Measurements from ENCODE around the gene ZNF382. TPM values are rescaled to one million over a fixed set of nuclear protein-coding genes. Genes with fewer than 3 reads are reported as not detected.
"Not testable (repeated sequence)": the region's sequence is repeated elsewhere in the genome, so short reads cannot be mapped to it uniquely, and the experiment has no call there.

ZNF382 gene
- total RNA-seq, 4 donors from 2014 or later: 0.16 to 9.0 (median 1.9) TPM

DNA sequence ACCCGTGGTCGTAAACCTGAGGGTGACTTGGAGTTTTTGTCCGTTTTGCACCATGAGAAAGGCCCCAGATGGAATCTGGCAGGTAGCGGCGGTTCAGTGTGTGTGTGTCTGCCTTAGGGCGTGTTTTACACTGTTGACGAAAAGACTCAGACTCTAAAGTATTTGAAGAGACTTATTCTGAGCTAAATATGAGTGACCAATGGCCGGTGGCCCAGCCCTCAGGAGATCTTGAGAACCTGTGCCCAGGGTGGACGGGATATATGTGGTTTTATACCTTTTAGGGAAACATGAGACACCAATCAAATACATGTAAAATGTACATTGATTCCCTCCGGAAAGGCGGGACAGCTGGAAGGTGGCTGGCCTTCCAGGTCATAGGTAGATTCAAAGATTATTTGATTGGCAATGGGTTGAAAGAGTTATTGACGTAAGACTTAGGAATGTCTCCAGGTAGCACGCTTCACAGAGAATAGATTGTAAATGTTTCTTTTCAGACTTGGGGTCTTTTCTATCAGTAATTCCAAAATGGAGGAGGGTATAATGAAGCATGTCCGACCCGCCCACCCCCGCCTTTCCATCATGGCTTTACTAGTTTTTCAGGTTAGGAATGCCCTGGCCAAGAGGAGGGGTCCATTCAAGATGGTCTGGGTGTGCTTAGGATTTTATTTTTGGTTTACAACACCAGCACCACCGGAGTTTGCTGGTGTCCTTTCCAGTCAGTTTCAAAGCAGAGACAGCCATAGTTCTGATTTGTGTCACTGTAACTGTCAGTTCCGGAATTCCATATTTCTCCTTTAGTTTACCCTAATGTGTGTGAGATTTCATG, 31.0 kb upstream of the ZNF382 start:
- Histone ChIP-seq H3K4me3 (peak overlapping the region; percentile 85 to 100 (median 94)), H3K4me1 (peaks cover 16 to 17% of the 10 kb centered on the region in 2 donors), H3K27me3 (no peaks in the 10 kb centered on the region), H3K36me3 (peaks cover 9 to 60% of the 10 kb centered on the region in 2 donors), H3K27ac (peak overlapping the region; percentile 81 to 91 (median 88)), H3K9me3 (peaks cover 0 to under 1% (median 0%) of the 10 kb centered on the region in 3 donors)
- intact Hi-C loops (cut with DNase I; ENCODE audit: low total_unique reads): loop anchor here (1.0 to 10.0 kb wide), 9 partner anchors 46 to 643 kb away; partner anchors contain the start of genes ZFP14, ZNF260, ZNF345 and ZNF383
- DNase-seq (no peak), ATAC-seq (no peak)
- no peak for TF ChIP-seq POLR2A (IDR thresholded peaks at IDR 0.05)
- TF ChIP-seq, protein P1, sequence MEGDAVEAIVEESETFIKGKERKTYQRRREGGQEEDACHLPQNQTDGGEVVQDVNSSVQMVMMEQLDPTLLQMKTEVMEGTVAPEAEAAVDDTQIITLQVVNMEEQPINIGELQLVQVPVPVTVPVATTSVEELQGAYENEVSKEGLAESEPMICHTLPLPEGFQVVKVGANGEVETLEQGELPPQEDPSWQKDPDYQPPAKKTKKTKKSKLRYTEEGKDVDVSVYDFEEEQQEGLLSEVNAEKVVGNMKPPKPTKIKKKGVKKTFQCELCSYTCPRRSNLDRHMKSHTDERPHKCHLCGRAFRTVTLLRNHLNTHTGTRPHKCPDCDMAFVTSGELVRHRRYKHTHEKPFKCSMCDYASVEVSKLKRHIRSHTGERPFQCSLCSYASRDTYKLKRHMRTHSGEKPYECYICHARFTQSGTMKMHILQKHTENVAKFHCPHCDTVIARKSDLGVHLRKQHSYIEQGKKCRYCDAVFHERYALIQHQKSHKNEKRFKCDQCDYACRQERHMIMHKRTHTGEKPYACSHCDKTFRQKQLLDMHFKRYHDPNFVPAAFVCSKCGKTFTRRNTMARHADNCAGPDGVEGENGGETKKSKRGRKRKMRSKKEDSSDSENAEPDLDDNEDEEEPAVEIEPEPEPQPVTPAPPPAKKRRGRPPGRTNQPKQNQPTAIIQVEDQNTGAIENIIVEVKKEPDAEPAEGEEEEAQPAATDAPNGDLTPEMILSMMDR (IDR thresholded peaks at IDR 0.05 in 4 of 5, conservative IDR thresholded peaks at IDR 0.05 in 1 of 5): no peak
- in situ Hi-C loops (cut with MboI; ENCODE audit: low sequenced_read_pairs in 4 of 4): no loop called here

DNA sequence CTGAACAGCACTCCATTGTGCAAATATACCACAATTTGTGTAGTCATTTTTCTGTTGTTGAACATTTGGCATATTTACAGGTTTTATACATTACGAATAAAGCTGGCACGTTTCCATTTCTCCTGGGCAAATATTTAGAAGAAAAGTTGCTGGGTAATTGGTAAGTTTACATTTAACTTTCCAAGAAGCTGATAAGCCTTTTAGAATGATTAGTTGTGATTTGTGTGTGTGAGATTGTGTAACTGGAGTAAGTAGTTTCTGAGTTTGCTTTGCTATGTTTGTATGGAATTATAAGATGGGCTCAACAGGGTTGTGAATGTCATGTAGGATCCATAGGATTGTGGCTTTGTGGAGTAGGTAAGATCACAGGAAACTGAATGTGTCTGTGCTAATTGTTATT, 30.4 kb upstream of the ZNF382 start:
- in situ Hi-C loops (cut with MboI; ENCODE audit: low sequenced_read_pairs in 4 of 4): no loop called here
- Histone ChIP-seq H3K4me1 (peaks cover 16 to 17% of the 10 kb centered on the region in 2 donors), H3K36me3 (peaks cover 10 to 60% of the 10 kb centered on the region in 2 donors), H3K27ac (no peak overlapping the region), H3K9me3 (no peaks in the 10 kb centered on the region), H3K4me3 (no peak overlapping the region), H3K27me3 (no peaks in the 10 kb centered on the region)
- DNase-seq (no peak), ATAC-seq (no peak)
- intact Hi-C loops (cut with DNase I; ENCODE audit: low total_unique reads): loop anchor here (5.0 to 10.0 kb wide), 4 partner anchors 110 to 643 kb away; partner anchors contain the start of genes ZFP14, ZNF383, ZNF567 and ZNF790
- no peak for TF ChIP-seq POLR2A (IDR thresholded peaks at IDR 0.05)

DNA sequence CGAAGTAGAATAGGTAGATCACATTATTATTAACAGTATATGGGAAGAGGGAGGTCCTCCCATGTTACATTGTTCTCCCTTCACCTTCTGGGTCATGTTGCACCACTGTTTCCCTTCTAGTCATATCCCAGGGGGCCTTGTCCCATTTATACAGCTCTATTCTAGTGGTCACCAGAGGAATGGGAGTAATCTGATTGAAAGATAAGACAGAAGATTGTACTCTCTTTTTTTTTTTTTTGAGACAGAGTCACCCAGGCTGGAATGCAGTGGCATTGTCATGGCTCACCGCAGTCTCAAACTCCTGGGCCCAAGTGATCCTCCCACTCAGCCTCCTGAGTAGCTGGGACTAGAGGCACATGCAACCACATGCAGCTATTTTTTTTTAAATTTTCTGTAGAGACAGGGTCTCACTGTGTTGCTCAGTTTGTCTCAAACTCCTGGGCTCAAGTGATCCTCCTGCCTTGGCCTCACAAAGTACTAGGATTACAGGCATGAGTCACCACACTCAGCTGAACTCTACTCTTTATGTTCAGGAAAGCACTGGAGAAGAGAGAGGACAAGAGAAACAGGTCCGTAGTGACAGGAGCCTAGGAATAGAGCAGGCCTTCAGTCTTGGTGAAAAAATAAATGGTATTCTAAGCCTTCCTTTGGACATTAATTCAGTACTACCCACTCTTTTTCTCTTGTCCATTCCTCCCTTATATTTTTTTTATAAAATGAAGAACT, 27.7 kb upstream of the ZNF382 start:
- no peak for ATAC-seq
- in situ Hi-C loops (cut with MboI; ENCODE audit: low sequenced_read_pairs in 4 of 4) (no loop called here), intact Hi-C loops (cut with DNase I; ENCODE audit: low total_unique reads) (loop anchor here (10.0 kb wide), 1 partner anchor 107 kb away; the partner anchor contains the start of gene ZNF567)
- H3K9me3 ChIP-seq: peaks cover 0 to 8% (median 4%) of the 10 kb centered on the region in 3 donors
- TF ChIP-seq, protein P1 (IDR thresholded peaks at IDR 0.05 in 4 of 5, conservative IDR thresholded peaks at IDR 0.05 in 1 of 5): no peak
- no peak for TF ChIP-seq POLR2A (IDR thresholded peaks at IDR 0.05)
- DNase-seq: no peak
- H3K4me3 ChIP-seq: no peak overlapping the region
- no peaks in the 10 kb centered on the region for H3K27me3 ChIP-seq
- peaks cover 13 to 68% of the 10 kb centered on the region in 2 donors for H3K36me3 ChIP-seq
- no peak overlapping the region for H3K27ac ChIP-seq
- H3K4me1 ChIP-seq: peaks cover 9 to 10% of the 10 kb centered on the region in 2 donors

DNA sequence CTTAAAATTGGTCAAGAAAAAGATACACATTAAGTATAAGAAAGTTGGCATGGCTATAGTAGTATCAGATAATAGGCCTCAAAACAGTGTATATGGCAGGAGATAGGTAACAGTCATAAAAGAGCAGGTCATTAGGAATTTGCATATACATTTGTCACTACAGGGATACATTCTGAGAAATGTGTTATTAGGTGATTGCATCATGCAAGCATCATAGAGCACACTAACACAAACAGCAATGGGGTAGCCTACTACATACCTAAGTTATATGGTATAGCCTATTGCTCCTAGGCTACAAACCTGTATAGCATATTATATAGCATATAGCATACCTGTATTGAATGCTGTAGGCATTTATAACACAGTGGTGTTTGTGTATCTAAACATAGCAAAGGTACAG, 25.9 kb upstream of the ZNF382 start:
- peaks cover 0 to 9% (median 4%) of the 10 kb centered on the region in 3 donors for H3K9me3 ChIP-seq
- ATAC-seq: no peak
- DNase-seq: no peak
- H3K27ac ChIP-seq: no peak overlapping the region
- in situ Hi-C loops (cut with MboI; ENCODE audit: low sequenced_read_pairs in 4 of 4) (no loop called here), intact Hi-C loops (cut with DNase I; ENCODE audit: low total_unique reads) (loop anchor here (10.0 kb wide), 1 partner anchor 106 kb away; the partner anchor contains the start of gene ZNF567)
- no peak overlapping the region for H3K4me3 ChIP-seq
- TF ChIP-seq, protein P1 (IDR thresholded peaks at IDR 0.05 in 4 of 5, conservative IDR thresholded peaks at IDR 0.05 in 1 of 5): no peak
- TF ChIP-seq POLR2A (IDR thresholded peaks at IDR 0.05): no peak
- H3K36me3 ChIP-seq: peaks cover 13 to 68% of the 10 kb centered on the region in 2 donors
- H3K4me1 ChIP-seq: peaks cover 1 to 2% of the 10 kb centered on the region in 2 donors
- no peaks in the 10 kb centered on the region for H3K27me3 ChIP-seq

DNA sequence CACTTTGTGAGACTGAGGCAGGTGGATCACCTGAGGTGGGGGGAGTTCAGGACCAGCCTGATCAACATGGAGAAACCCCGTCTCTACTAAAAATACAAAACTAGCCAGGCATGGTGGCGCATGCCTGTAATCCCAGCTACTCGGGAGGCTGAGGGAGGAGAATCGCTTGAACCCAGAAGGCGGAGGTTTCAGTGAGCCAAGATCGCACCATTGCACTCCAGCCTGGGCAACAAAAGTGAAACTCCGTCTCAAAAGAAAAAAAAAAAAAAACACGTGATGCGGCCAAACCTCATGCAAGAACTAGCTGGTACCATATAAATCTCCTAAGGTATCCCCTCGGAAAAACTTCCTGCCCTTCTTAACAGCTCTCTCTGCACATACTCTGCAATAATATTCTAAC, 2.4 kb upstream of the ZNF382 start:
- in situ Hi-C loops (cut with MboI; ENCODE audit: low sequenced_read_pairs in 4 of 4); intact Hi-C loops (cut with DNase I; ENCODE audit: low total_unique reads); H3K27me3 ChIP-seq: not testable (repeated sequence)

More for the DNA sequence above, 2.4 kb upstream of the ZNF382 start:
- not testable (repeated sequence) for H3K4me3 ChIP-seq, H3K36me3 ChIP-seq, H3K4me1 ChIP-seq, ATAC-seq, H3K27ac ChIP-seq, H3K9me3 ChIP-seq, DNase-seq
